ENCODE results near the gene PIR. TPM values are rescaled to one million over a fixed set of nuclear protein-coding genes. Genes with fewer than 3 reads are reported as not detected.

Gene PIR
- total and polyA plus RNA-seq, 12 donors: 11.9 to 48.6 (median 21.4) TPM

DNA sequence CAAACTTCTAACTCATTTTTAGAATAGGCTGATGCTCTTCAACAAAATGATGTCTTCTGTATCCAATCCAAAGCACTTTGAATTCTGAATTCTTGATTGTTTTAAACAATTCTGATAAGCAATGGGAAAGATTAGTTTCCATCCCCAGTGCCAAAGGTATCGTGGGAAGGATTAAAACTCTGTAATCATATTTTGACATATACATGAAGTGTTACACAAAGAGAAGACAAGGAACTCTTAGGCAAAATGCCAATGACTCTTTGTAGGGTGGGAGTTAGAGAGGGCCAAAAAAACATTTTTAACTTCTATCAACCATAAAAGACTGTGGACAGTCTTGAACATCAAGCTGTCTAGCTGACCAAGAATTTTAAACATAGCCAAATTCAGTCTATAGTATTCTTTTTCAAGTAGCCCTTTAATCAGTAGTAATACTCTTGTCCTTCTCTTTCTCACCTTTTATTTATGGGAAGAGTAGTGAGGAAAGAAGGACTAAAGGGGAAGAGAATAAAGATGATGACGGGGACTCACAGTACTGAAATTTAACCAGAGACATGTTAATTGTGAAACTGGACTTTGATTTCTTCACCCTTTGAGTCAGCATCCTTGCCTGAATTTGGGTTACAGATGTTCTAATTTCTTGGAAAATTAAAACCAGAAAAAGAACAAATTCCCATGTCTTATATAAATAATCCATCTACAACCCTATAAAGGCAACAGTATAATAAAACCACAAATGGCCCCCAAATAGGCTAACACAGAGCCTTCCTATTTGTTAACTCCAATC lies 57.1 kb downstream of the PIR start:
- intact Hi-C loops (cut with DNase I): no loop called here
- WGBS, 4 donors: 72 to 81% (median 73%) methylated on average over 2 of the region's 2 CpGs

DNA sequence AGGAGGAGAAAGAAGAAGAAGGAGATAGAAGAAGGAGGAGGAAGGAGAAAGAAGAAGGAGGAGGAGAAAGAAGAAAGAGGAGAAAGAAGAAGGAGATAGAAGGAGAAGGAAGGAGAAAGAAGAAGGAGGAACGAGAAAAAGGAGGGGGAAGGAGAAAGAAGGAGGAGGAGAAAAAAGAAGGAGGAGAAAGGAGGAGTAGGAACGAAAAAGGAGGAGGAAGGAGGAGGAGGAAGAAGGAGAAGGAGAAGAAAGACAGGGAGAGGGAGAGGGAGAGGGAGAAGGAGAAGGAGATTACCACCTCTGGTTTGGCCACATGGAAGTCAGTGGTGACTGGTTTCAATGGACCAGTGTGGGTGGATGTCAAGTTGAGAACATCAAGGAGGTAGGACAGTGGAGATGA lies 58.9 kb downstream of the PIR start:
- no peak overlapping the region for H3K4me3 ChIP-seq
- no peaks in the 10 kb centered on the region for H3K9me3 ChIP-seq (replicated peaks in 1 of 3)
- H3K27me3 ChIP-seq: no peaks in the 10 kb centered on the region
- TF ChIP-seq CTCF (IDR thresholded peaks at IDR 0.05) (no peak), POLR2A (IDR thresholded peaks at IDR 0.05) (no peak)
- WGBS, 4 donors: 69 to 80% (median 74%) methylated on average over 2 of the region's 2 CpGs
- no peak overlapping the region for H3K27ac ChIP-seq
- intact Hi-C loops (cut with DNase I): no loop called here
- DNase-seq: no peak
- no peaks in the 10 kb centered on the region for H3K36me3 ChIP-seq (replicated peaks in 1 of 2)
- no peaks in the 10 kb centered on the region for H3K4me1 ChIP-seq (replicated peaks in 1 of 2)

More for the DNA sequence above, 57.1 kb downstream of the PIR start:
- Histone ChIP-seq H3K9me3 (replicated peaks in 1 of 3) (no peaks in the 10 kb centered on the region), H3K4me1 (replicated peaks in 1 of 2) (no peaks in the 10 kb centered on the region), H3K27me3 (no peaks in the 10 kb centered on the region), H3K4me3 (no peak overlapping the region), H3K36me3 (replicated peaks in 1 of 2) (no peaks in the 10 kb centered on the region), H3K27ac (no peak overlapping the region)
- no peak for TF ChIP-seq CTCF (IDR thresholded peaks at IDR 0.05)
- TF ChIP-seq POLR2A (IDR thresholded peaks at IDR 0.05): no peak
- no peak for DNase-seq

- Histone ChIP-seq H3K9me3 (replicated peaks in 1 of 3) (no peaks in the 10 kb centered on the region), H3K4me1 (replicated peaks in 1 of 2) (no peaks in the 10 kb centered on the region), H3K36me3 (replicated peaks in 1 of 2) (no peaks in the 10 kb centered on the region), H3K27me3 (no peaks in the 10 kb centered on the region), H3K27ac (no peak overlapping the region), H3K4me3 (no peak overlapping the region)
- no peak for DNase-seq
- intact Hi-C loops (cut with DNase I): no loop called here
- no peak for TF ChIP-seq CTCF (IDR thresholded peaks at IDR 0.05)
- TF ChIP-seq POLR2A (IDR thresholded peaks at IDR 0.05): no peak
- WGBS, 4 donors: 40 to 86% (median 58%) methylated on average over 1 of the region's 1 CpG
Observed at GRCh38 chrX:15430584-15430983, 62.5 kb downstream of the PIR start.

- Histone ChIP-seq H3K4me3 (no peak overlapping the region), H3K27me3 (no peaks in the 10 kb centered on the region), H3K27ac (no peak overlapping the region), H3K9me3 (replicated peaks in 1 of 3) (no peaks in the 10 kb centered on the region), H3K36me3 (replicated peaks in 1 of 2) (no peaks in the 10 kb centered on the region), H3K4me1 (replicated peaks in 1 of 2) (no peaks in the 10 kb centered on the region)
- intact Hi-C loops (cut with DNase I): no loop called here
- no peak for DNase-seq
- no peak for TF ChIP-seq CTCF (IDR thresholded peaks at IDR 0.05)
- no peak for TF ChIP-seq POLR2A (IDR thresholded peaks at IDR 0.05)
- WGBS, 4 donors: 63 to 78% (median 72%) methylated on average over 2 of the region's 2 CpGs
Observed at GRCh38 chrX:15430076-15430475, 63.1 kb downstream of the PIR start.

Measured in adrenal gland (tissue), 12 donors.